ENCODE results near the gene EVI5L. TPM values are rescaled to one million over a fixed set of nuclear protein-coding genes. Genes with fewer than 3 reads are reported as not detected.

Gene EVI5L
- total and polyA plus RNA-seq, 2 of the 8 experiments (the other 6 are each of a cell fraction or from before 2014, with no cell fraction given): 7.2 to 11.0 TPM

DNA sequence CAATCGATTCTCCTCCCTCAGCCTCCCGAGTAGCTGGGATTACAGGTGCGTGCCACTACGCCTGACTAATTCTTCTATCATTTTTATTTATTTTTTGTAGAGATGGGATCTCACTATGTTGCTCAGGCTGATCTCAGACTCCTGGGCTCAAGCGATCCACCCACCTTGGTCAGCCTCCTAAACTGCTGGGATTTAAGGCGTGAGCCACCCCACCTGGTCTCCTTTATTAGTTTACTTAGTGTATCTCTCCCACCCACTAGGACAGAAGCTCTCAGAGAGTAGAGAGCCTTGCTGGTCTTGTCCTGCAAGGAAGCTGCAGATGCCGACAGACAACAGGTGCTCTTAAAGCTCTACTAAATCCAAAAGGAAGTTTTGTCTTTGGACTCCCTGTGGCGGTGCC, 55.8 kb downstream of the EVI5L start:
- ChIA-PET CTCF (ENCODE audit: partially characterized antibody) (interaction anchor here (0.8 to 2.0 kb wide), 8 partner anchors 11 to 23 kb away, joined by 3 to 5 read pairs (median 4); no protein-coding TSS in a partner anchor), POLR2A (ENCODE audit: partially characterized antibody) (interaction anchor here (0.6 to 1.2 kb wide), 5 partner anchors 14 to 43 kb away, joined by 3 to 4 read pairs (median 3); partner anchors contain the start of gene MAP2K7)
- no peak for DNase-seq (ENCODE audit: low read depth in 1 of 2, low spot score in 2 of 2)
- no peak overlapping the region for H2AFZ ChIP-seq (ENCODE audit: low read length)
- no peak overlapping the region for H2BK5ac ChIP-seq (ENCODE audit: low read depth, low read length)
- H3K4me3 ChIP-seq (ENCODE audit: extremely low read depth in 1 of 4, insufficient read depth in 2 of 4, low read depth in 3 of 4, low read length in 4 of 4): no peak overlapping the region
- H3K4ac ChIP-seq (replicated peaks; ENCODE audit: insufficient read length, low read depth, low read length): no peak overlapping the region
- no peaks in the 10 kb centered on the region for H4K20me1 ChIP-seq (replicated peaks in 1 of 2; ENCODE audit: control insufficient read depth in 1 of 2, insufficient read depth in 2 of 2, low read length in 2 of 2)
- no peak overlapping the region for H3K56ac ChIP-seq (replicated peaks; ENCODE audit: insufficient read length, low read depth, low read length)
- H3K23ac ChIP-seq (ENCODE audit: insufficient read length): no peak overlapping the region
- H3K18ac ChIP-seq (ENCODE audit: extremely low read depth, low read length): no peak overlapping the region
- no peak overlapping the region for H4K8ac ChIP-seq (ENCODE audit: extremely low read depth, insufficient read depth, low read length)
- peaks cover 0 to 4% (median 3%) of the 10 kb centered on the region in 4 experiments; a peak in 4 of 7 replicates for H3K27me3 ChIP-seq (replicated peaks in 1 of 4; ENCODE audit: control insufficient read depth in 3 of 4, extremely low read depth in 1 of 4, insufficient read depth in 3 of 4, low read length in 3 of 4)
- no peak overlapping the region for H3K9ac ChIP-seq (replicated peaks in 1 of 4; ENCODE audit: extremely low read depth in 1 of 4, low read depth in 3 of 4, low read length in 3 of 4)
- no peak overlapping the region for H3K14ac ChIP-seq (ENCODE audit: insufficient read length)
- no peak overlapping the region for H2BK12ac ChIP-seq (ENCODE audit: low read depth, low read length)
- H3K4me2 ChIP-seq (ENCODE audit: insufficient read depth in 1 of 2, low read depth in 2 of 2, low read length in 2 of 2): no peak overlapping the region
- no peak overlapping the region for H3K27ac ChIP-seq (ENCODE audit: low read depth, low read length)
- H2BK20ac ChIP-seq (ENCODE audit: low read length): no peak overlapping the region
- H3K79me1 ChIP-seq (ENCODE audit: low read depth, low read length): no peaks in the 10 kb centered on the region
- no peaks in the 10 kb centered on the region for H3K36me3 ChIP-seq (ENCODE audit: control insufficient read depth in 2 of 4, insufficient read depth in 4 of 4, low read length in 3 of 4)
- H3K9me3 ChIP-seq (ENCODE audit: insufficient read depth in 2 of 2, low read depth in 1 of 2, low read length in 1 of 2): no peaks in the 10 kb centered on the region
- 94% methylated on average over 8 of the region's 8 CpGs; no CpG with 5 or more reads in 1 of the 2 experiments for WGBS, 2 experiments (ENCODE audit: extremely low coverage in 1 of 2, insufficient coverage in 1 of 2, insufficient read length in 1 of 2, insufficient replicate concordance in 2 of 2, low coverage in 1 of 2, low lambda C conversion rate in 2 of 2, missing lambda C conversion rate in 1 of 2)
- H4K5ac ChIP-seq (ENCODE audit: insufficient read length, low read depth, low read length): no peak overlapping the region
- H2BK120ac ChIP-seq (replicated peaks; ENCODE audit: low read depth, low read length): no peak overlapping the region
- H3K4me1 ChIP-seq (replicated peaks in 1 of 4; ENCODE audit: control insufficient read depth in 3 of 4, insufficient read depth in 4 of 4, low read length in 3 of 4): peaks cover 0 to 7% (median 5%) of the 10 kb centered on the region in 4 experiments; a peak in 4 of 7 replicates
- no peak overlapping the region for H4K91ac ChIP-seq (replicated peaks; ENCODE audit: insufficient read length, low read length)
- peaks cover 6% of the 10 kb centered on the region; the same call in 1 of the 2 replicates for H3K23me2 ChIP-seq (ENCODE audit: low read depth, low read length)
- H2BK15ac ChIP-seq (ENCODE audit: low read length): no peak overlapping the region
- H2AK5ac ChIP-seq (ENCODE audit: low read depth, low read length): no peak overlapping the region
- H3K79me2 ChIP-seq (ENCODE audit: control insufficient read depth in 1 of 2, insufficient read depth in 2 of 2, low read length in 2 of 2): no peaks in the 10 kb centered on the region
- FAIRE-seq: no peak
- TF ChIP-seq SRF (IDR thresholded peaks at IDR 0.05; ENCODE audit: low read depth, low read length): no peak
- TF ChIP-seq HDAC2 (IDR thresholded peaks at IDR 0.05; ENCODE audit: borderline replicate concordance in 1 of 2, low read depth in 2 of 2, low read length in 2 of 2): no peak
- TF ChIP-seq TEAD4 (IDR thresholded peaks at IDR 0.05; ENCODE audit: low read depth, low read length): no peak
- TF ChIP-seq CBX5 (IDR thresholded peaks at IDR 0.05; ENCODE audit: low read depth, low read length): no peak
- no peak for TF ChIP-seq KDM4A (IDR thresholded peaks at IDR 0.05; ENCODE audit: low read depth, low read length, severe bottlenecking)
- no peak for TF ChIP-seq ASH2L (IDR thresholded peaks at IDR 0.05; ENCODE audit: low read length)
- no peak for TF ChIP-seq KDM5A (IDR thresholded peaks at IDR 0.05; ENCODE audit: low read length)
- TF ChIP-seq MAFK (IDR thresholded peaks at IDR 0.05; ENCODE audit: low read depth, low read length): no peak
- no peak for TF ChIP-seq BACH1 (IDR thresholded peaks at IDR 0.05; ENCODE audit: low read length)
- TF ChIP-seq CTCF (IDR thresholded peaks at IDR 0.05; ENCODE audit: control extremely low read depth in 1 of 3, insufficient read depth in 1 of 3, low read depth in 1 of 3, low read length in 3 of 3): no peak
- no peak for TF ChIP-seq NANOG (IDR thresholded peaks at IDR 0.05; ENCODE audit: insufficient read depth, low read depth, low read length, poor library complexity, severe bottlenecking)
